Measurements from ENCODE around the gene RXRB. TPM values are rescaled to one million over a fixed set of nuclear protein-coding genes. Genes with fewer than 3 reads are reported as not detected.

The RXRB gene
- total RNA-seq, 2 experiments from 2014 or later, result 42.9 to 45.0 TPM

- DNase-seq (no peak), ATAC-seq (ENCODE audit: poor library complexity) (no peak)
- peaks cover 3% of the 10 kb centered on the region for H3K4me1 Mint-ChIP-seq (ENCODE audit: low read depth)
- Histone ChIP-seq H3K4me1 (ENCODE audit: insufficient read depth, low read length) (peaks cover 3% of the 10 kb centered on the region), H3K36me3 (ENCODE audit: insufficient read depth, low read length) (no peaks in the 10 kb centered on the region), H3K9me3 (ENCODE audit: control insufficient read depth in 1 of 2, insufficient read depth in 1 of 2, low read length in 2 of 2) (no peaks in the 10 kb centered on the region), H3K4me3 (ENCODE audit: low read length) (no peak overlapping the region), H3K27me3 (ENCODE audit: control insufficient read depth in 1 of 2, insufficient read depth in 2 of 2, low read length in 2 of 2) (peaks cover 0 to 1% of the 10 kb centered on the region in 2 experiments), H3K27ac (ENCODE audit: low read depth in 1 of 2, low read length in 2 of 2) (no peak overlapping the region)
- no peak overlapping the region for H3K27ac Mint-ChIP-seq
- intact Hi-C loops (cut with DNase I, micrococcal nuclease), result no loop called here
- ChIA-PET CTCF (no interaction called here), POLR2A (interaction anchor here (1.2 kb wide), 1 partner anchor 31 kb away, joined by 3 read pairs; the partner anchor contains the start of gene RING1)
- peaks cover 2% of the 10 kb centered on the region for H3K36me3 Mint-ChIP-seq (ENCODE audit: low read depth)
- no peak overlapping the region for H3K4me3 Mint-ChIP-seq
- peaks cover 11% of the 10 kb centered on the region for H3K27me3 Mint-ChIP-seq
- TF ChIP-seq CTCF (IDR thresholded peaks at IDR 0.05), result no peak
- H3K9me3 Mint-ChIP-seq, result peaks cover 2% of the 10 kb centered on the region
These were observed 22.7 kb downstream of the RXRB start for GRCh38 chr6:33177552-33178446.

- peaks cover 0 to 3% of the 10 kb centered on the region in 2 experiments for H3K27me3 ChIP-seq (ENCODE audit: control insufficient read depth in 1 of 2, insufficient read depth in 2 of 2, low read length in 2 of 2)
- no peaks in the 10 kb centered on the region for H3K4me1 ChIP-seq (ENCODE audit: insufficient read depth, low read length)
- DNase-seq, result no peak
- Mint-ChIP-seq H3K4me1 (ENCODE audit: low read depth) (no peaks in the 10 kb centered on the region), H3K4me3 (no peak overlapping the region), H3K9me3 (no peaks in the 10 kb centered on the region), H3K36me3 (ENCODE audit: low read depth) (no peaks in the 10 kb centered on the region), H3K27me3 (peaks cover 11% of the 10 kb centered on the region), H3K27ac (no peak overlapping the region)
- TF ChIP-seq CTCF (IDR thresholded peaks at IDR 0.05), result no peak
- no peaks in the 10 kb centered on the region for H3K9me3 ChIP-seq (ENCODE audit: control insufficient read depth in 1 of 2, insufficient read depth in 1 of 2, low read length in 2 of 2)
- no peak overlapping the region for H3K27ac ChIP-seq (ENCODE audit: low read depth in 1 of 2, low read length in 2 of 2)
- ChIA-PET POLR2A (no interaction called here), CTCF (no interaction called here)
- no peak for ATAC-seq (ENCODE audit: poor library complexity)
- no peaks in the 10 kb centered on the region for H3K36me3 ChIP-seq (ENCODE audit: insufficient read depth, low read length)
- intact Hi-C loops (cut with DNase I, micrococcal nuclease), result no loop called here
- H3K4me3 ChIP-seq (ENCODE audit: low read length), result no peak overlapping the region
These were observed 23.6 kb downstream of the RXRB start for GRCh38 chr6:33176906-33177305.

- H3K27ac ChIP-seq (ENCODE audit: low read depth in 1 of 2, low read length in 2 of 2), result no peak overlapping the region
- no peak for DNase-seq
- CTCF ChIA-PET, result no interaction called here
- Mint-ChIP-seq H3K9me3 (no peaks in the 10 kb centered on the region), H3K27me3 (peaks cover 11% of the 10 kb centered on the region), H3K36me3 (ENCODE audit: low read depth) (no peaks in the 10 kb centered on the region), H3K4me1 (ENCODE audit: low read depth) (no peaks in the 10 kb centered on the region), H3K27ac (no peak overlapping the region), H3K4me3 (no peak overlapping the region)
- intact Hi-C loops (cut with DNase I, micrococcal nuclease), result no loop called here
- POLR2A ChIA-PET, result no interaction called here
- H3K4me3 ChIP-seq (ENCODE audit: low read length), result no peak overlapping the region
- no peaks in the 10 kb centered on the region for H3K9me3 ChIP-seq (ENCODE audit: control insufficient read depth in 1 of 2, insufficient read depth in 1 of 2, low read length in 2 of 2)
- TF ChIP-seq CTCF (IDR thresholded peaks at IDR 0.05), result no peak
- no peak for ATAC-seq (ENCODE audit: poor library complexity)
- no peaks in the 10 kb centered on the region for H3K4me1 ChIP-seq (ENCODE audit: insufficient read depth, low read length)
- H3K27me3 ChIP-seq (ENCODE audit: control insufficient read depth in 1 of 2, insufficient read depth in 2 of 2, low read length in 2 of 2), result peaks cover 0 to 3% of the 10 kb centered on the region in 2 experiments
- H3K36me3 ChIP-seq (ENCODE audit: insufficient read depth, low read length), result no peaks in the 10 kb centered on the region
These were observed 24.9 kb downstream of the RXRB start for GRCh38 chr6:33175436-33176069.
